A673 (cell line): ENCODE measurements around the gene CCDC39. TPM values are rescaled to one million over a fixed set of nuclear protein-coding genes. Genes with fewer than 3 reads are reported as not detected.
A peak's percentile ranks its signal among the peaks of the same experiment; 100 is the strongest.

ENCODE experiments used
- BruUV-seq: library from RNA; stranded (reverse); fragments of 400-500 nt; replicated peaks from 2 replicates; lab custom pipeline; 2021; lab: Mats Ljungman, UMichigan
- CTCF ChIA-PET: fragments of 300-600 bp; sonication (Branson Sonifier 250); formaldehyde crosslinking; loops from one replicate; lab custom pipeline; 2022; ENCODE audit warnings: antibody characterized with exemption; lab: Charles Lee
- POLR2A ChIA-PET: fragments of 300-600 bp; sonication (Branson Sonifier 250); formaldehyde crosslinking; loops from one replicate; lab custom pipeline; 2022; ENCODE audit warnings: antibody characterized with exemption; ENCODE audit not compliant: low non-redundant PET; lab: Charles Lee
- DNase-seq: peaks from one replicate; pipeline ENCODE4 v3.0.0-alpha.2; 2015; ENCODE audit warnings: low spot score
- H3K27ac ChIP-seq: fragments of 200-600 bp; sonication (generic); 2 replicates; pipeline ENCODE4 v1.5.1; 2016; ENCODE audit warnings: mixed run types, low read depth, mild to moderate bottlenecking, mixed read lengths, antibody characterized with exemption, low read length; ENCODE audit not compliant: poor library complexity, severe bottlenecking
- H3K27me3 ChIP-seq: fragments of 200-600 bp; sonication (generic); replicated peaks from 2 replicates; pipeline ENCODE4 v1.6.1; 2017; ENCODE audit warnings: mixed run types, low read depth, mild to moderate bottlenecking, mixed read lengths, antibody characterized with exemption, low read length; ENCODE audit not compliant: insufficient read depth, poor library complexity
- H3K36me3 ChIP-seq: fragments of 200-600 bp; sonication (generic); 2 replicates; pipeline ENCODE4 v1.6.1; 2016; ENCODE audit warnings: mixed run types, mild to moderate bottlenecking, mixed read lengths, antibody characterized with exemption, low read length; ENCODE audit not compliant: insufficient read depth, poor library complexity, severe bottlenecking
- H3K4me1 ChIP-seq: fragments of 200-600 bp; sonication (generic); 2 replicates; pipeline ENCODE4 v1.6.1; 2017; ENCODE audit warnings: mixed run types, mild to moderate bottlenecking, mixed read lengths, antibody characterized with exemption, low read length; ENCODE audit not compliant: insufficient read depth, poor library complexity, severe bottlenecking
- H3K4me3 ChIP-seq: fragments of 200-600 bp; sonication (generic); 2 replicates; pipeline ENCODE4 v1.5.1; 2016; ENCODE audit warnings: low read depth, mixed run types, mild to moderate bottlenecking, mixed read lengths, low read length; ENCODE audit not compliant: poor library complexity, severe bottlenecking
- H3K9me3 ChIP-seq: fragments of 200-600 bp; sonication (generic); 2 replicates; pipeline ENCODE4 v1.6.1; 2016; ENCODE audit warnings: mixed run types, low read depth, mild to moderate bottlenecking, mixed read lengths, antibody characterized with exemption, low read length; ENCODE audit not compliant: poor library complexity, severe bottlenecking
- CTCF ChIP-seq: fragments of 300-800, 200-600 bp; sonication (generic); conservative IDR thresholded peaks from 2 replicates; pipeline ENCODE4 v1.5.1; 2017; ENCODE audit warnings: low read depth, mild to moderate bottlenecking, antibody characterized with exemption, low read length, moderate library complexity, mixed read lengths
- EZH2 ChIP-seq: fragments of 200-600 bp; sonication (generic); IDR thresholded peaks from 2 replicates; pipeline ENCODE4 v1.6.1; 2017; ENCODE audit warnings: borderline replicate concordance, low read depth, mild to moderate bottlenecking, mixed read lengths, antibody characterized with exemption, low read length; ENCODE audit not compliant: poor library complexity, severe bottlenecking
- intact Hi-C: fragments of 100-400 bp; cut with micrococcal nuclease; formaldehyde crosslinking; loops from one replicate; pipeline ENCODE4 v1.10.0; 2022; ENCODE audit not compliant: unreplicated experiment
- total RNA-seq: library from RNA; stranded (reverse); gene quantifications from 2 replicates; pipeline ENCODE4 v1.2.3, GENCODE V29; 2021

The CCDC39 gene
- total RNA-seq, 1 experiment from 2014 or later = not detected

- TF ChIP-seq EZH2 = no peak
- TF ChIP-seq CTCF = peak; percentile 70
- DNase-seq = peak; percentile 50
- ChIA-PET POLR2A (no interaction called here), CTCF (no interaction called here)
- no peak overlapping the region for H3K27ac ChIP-seq
- H3K27me3 ChIP-seq = peaks cover 63% of the 10 kb centered on the region
- peaks cover 4% of the 10 kb centered on the region for H3K4me1 ChIP-seq
- intact Hi-C loops = no loop called here
- H3K36me3 ChIP-seq = no peaks in the 10 kb centered on the region
- BruUV-seq = no TSS peak
- H3K9me3 ChIP-seq = no peaks in the 10 kb centered on the region
- H3K4me3 ChIP-seq = peak overlapping the region; percentile 59
Measured at GRCh38 chr3:180680097-180680430, 775 bp upstream of the CCDC39 start.

GRCh38 chr3:180678231-180678630 is 1.1 kb downstream of the CCDC39 start:
- CTCF ChIA-PET = no interaction called here
- intact Hi-C loops = no loop called here
- Histone ChIP-seq H3K9me3 (no peaks in the 10 kb centered on the region), H3K27ac (no peak overlapping the region), H3K27me3 (peaks cover 48% of the 10 kb centered on the region), H3K36me3 (no peaks in the 10 kb centered on the region), H3K4me1 (peaks cover 4% of the 10 kb centered on the region), H3K4me3 (no peak overlapping the region)
- POLR2A ChIA-PET = no interaction called here
- no peak for DNase-seq
- no peak for TF ChIP-seq EZH2
- TF ChIP-seq CTCF = no peak
- BruUV-seq = no TSS peak

GRCh38 chr3:180661444-180661843 is 17.8 kb downstream of the CCDC39 start:
- Histone ChIP-seq H3K4me1 (no peaks in the 10 kb centered on the region), H3K27ac (no peak overlapping the region), H3K9me3 (no peaks in the 10 kb centered on the region), H3K36me3 (no peaks in the 10 kb centered on the region), H3K4me3 (no peak overlapping the region), H3K27me3 (peaks cover 23% of the 10 kb centered on the region)
- intact Hi-C loops = no loop called here
- CTCF ChIA-PET = no interaction called here
- no peak for TF ChIP-seq EZH2
- no peak for DNase-seq
- no TSS peak for BruUV-seq
- POLR2A ChIA-PET = no interaction called here

GRCh38 chr3:180657094-180657493 is 22.2 kb downstream of the CCDC39 start:
- TF ChIP-seq CTCF = no peak
- no peak for TF ChIP-seq EZH2
- H3K27ac ChIP-seq = no peak overlapping the region
- no peaks in the 10 kb centered on the region for H3K9me3 ChIP-seq
- no peak overlapping the region for H3K4me3 ChIP-seq
- no peak for DNase-seq
- no TSS peak for BruUV-seq
- POLR2A ChIA-PET = no interaction called here
- intact Hi-C loops = no loop called here
- H3K4me1 ChIP-seq = no peaks in the 10 kb centered on the region
- CTCF ChIA-PET = no interaction called here
- H3K27me3 ChIP-seq = peaks cover 48% of the 10 kb centered on the region
- H3K36me3 ChIP-seq = no peaks in the 10 kb centered on the region
